ENCODE results near the gene GMDS. TPM values are rescaled to one million over a fixed set of nuclear protein-coding genes. Genes with fewer than 3 reads are reported as not detected.

The GMDS gene
- total and polyA plus RNA-seq, 2 of the 13 experiments (the other 11 are each of a cell fraction or from before 2014, with no cell fraction given): 64.4 to 112 TPM

DNA sequence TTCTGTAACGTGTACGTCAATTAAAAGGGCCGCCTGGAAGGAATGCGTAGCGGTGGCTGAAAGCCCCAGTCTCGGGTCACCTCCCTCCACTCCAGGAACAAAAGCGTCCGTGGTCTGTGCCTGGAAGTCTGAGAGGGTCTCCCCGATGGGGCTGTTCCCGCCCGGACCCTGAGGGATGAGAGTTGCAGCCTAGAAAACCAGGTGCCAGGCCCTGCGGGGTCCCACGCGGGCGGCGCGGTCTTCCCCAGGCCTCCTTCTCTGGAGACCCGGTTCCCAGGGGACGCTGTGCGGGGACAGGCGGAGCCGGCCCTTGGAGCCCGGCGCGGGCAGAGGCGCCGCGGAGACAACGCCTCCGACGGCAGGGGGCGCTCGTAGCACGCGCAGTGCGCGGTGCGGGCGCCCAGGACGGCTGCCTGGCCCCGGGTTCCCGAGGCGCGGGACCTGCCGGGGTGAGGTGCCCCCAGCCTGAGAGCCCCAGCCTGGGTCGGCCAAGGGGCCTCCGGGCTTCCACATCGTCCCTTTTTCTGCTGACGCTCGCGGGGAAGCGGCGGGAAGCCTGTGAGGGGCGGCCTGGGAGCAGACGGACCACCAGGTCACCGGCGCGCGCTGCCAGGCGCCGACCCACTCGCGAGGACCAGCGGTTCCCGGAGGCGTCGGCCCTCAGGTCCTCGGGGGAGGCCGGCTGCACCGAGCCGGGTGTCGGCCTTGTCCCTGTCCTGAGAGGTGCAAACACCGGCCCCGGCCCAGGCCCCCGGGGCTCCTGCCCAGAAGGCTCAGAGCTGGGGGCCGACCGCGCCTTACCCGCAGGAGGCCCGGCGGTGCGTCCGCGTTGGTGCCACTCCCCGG lies 641.0 kb downstream of the GMDS start (continued):
- TF ChIP-seq, protein P1, sequence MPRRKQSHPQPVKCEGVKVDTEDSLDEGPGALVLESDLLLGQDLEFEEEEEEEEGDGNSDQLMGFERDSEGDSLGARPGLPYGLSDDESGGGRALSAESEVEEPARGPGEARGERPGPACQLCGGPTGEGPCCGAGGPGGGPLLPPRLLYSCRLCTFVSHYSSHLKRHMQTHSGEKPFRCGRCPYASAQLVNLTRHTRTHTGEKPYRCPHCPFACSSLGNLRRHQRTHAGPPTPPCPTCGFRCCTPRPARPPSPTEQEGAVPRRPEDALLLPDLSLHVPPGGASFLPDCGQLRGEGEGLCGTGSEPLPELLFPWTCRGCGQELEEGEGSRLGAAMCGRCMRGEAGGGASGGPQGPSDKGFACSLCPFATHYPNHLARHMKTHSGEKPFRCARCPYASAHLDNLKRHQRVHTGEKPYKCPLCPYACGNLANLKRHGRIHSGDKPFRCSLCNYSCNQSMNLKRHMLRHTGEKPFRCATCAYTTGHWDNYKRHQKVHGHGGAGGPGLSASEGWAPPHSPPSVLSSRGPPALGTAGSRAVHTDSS (CRISPR knock-in tag; conservative IDR thresholded peaks at IDR 0.05): no peak
- peak; percentile 23; the same call in 1 of the 2 replicates for TF ChIP-seq NFYB (CRISPR knock-in tag; IDR thresholded peaks at IDR 0.05)
- TF ChIP-seq ZNF333 (CRISPR knock-in tag; IDR thresholded peaks at IDR 0.05; ENCODE audit: borderline replicate concordance): no peak; the same call in 1 of the 2 replicates
- no peak for TF ChIP-seq MAFK (conservative IDR thresholded peaks at IDR 0.05 in 1 of 2, IDR thresholded peaks at IDR 0.05 in 1 of 2; ENCODE audit: low read length in 2 of 2)
- no peak for TF ChIP-seq TBX3 (IDR thresholded peaks at IDR 0.05; ENCODE audit: borderline replicate concordance)
- no peak for TF ChIP-seq RBM39 (IDR thresholded peaks at IDR 0.05; ENCODE audit: low read depth, low read length, poor library complexity, severe bottlenecking)
- TF ChIP-seq AGO1 (IDR thresholded peaks at IDR 0.05; ENCODE audit: low read depth, low read length, poor library complexity, severe bottlenecking): no peak
- peak; percentile 79 for TF ChIP-seq HNRNPLL (IDR thresholded peaks at IDR 0.05; ENCODE audit: low read depth, low read length, poor library complexity, severe bottlenecking)
- TF ChIP-seq ZNF121 (CRISPR knock-in tag; IDR thresholded peaks at IDR 0.05): 0 out of 2 replicates have a peak, but pooled peaks have one; percentile 55
- TF ChIP-seq, protein P2, sequence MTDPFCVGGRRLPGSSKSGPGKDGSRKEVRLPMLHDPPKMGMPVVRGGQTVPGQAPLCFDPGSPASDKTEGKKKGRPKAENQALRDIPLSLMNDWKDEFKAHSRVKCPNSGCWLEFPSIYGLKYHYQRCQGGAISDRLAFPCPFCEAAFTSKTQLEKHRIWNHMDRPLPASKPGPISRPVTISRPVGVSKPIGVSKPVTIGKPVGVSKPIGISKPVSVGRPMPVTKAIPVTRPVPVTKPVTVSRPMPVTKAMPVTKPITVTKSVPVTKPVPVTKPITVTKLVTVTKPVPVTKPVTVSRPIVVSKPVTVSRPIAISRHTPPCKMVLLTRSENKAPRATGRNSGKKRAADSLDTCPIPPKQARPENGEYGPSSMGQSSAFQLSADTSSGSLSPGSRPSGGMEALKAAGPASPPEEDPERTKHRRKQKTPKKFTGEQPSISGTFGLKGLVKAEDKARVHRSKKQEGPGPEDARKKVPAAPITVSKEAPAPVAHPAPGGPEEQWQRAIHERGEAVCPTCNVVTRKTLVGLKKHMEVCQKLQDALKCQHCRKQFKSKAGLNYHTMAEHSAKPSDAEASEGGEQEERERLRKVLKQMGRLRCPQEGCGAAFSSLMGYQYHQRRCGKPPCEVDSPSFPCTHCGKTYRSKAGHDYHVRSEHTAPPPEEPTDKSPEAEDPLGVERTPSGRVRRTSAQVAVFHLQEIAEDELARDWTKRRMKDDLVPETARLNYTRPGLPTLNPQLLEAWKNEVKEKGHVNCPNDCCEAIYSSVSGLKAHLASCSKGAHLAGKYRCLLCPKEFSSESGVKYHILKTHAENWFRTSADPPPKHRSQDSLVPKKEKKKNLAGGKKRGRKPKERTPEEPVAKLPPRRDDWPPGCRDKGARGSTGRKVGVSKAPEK (CRISPR knock-in tag; IDR thresholded peaks at IDR 0.05; ENCODE audit: borderline replicate concordance): no peak
- 0 out of 2 replicates have a peak, but pooled peaks have one; percentile 20 for TF ChIP-seq GTF3A (CRISPR knock-in tag; conservative IDR thresholded peaks at IDR 0.05)
- TF ChIP-seq, protein P3, sequence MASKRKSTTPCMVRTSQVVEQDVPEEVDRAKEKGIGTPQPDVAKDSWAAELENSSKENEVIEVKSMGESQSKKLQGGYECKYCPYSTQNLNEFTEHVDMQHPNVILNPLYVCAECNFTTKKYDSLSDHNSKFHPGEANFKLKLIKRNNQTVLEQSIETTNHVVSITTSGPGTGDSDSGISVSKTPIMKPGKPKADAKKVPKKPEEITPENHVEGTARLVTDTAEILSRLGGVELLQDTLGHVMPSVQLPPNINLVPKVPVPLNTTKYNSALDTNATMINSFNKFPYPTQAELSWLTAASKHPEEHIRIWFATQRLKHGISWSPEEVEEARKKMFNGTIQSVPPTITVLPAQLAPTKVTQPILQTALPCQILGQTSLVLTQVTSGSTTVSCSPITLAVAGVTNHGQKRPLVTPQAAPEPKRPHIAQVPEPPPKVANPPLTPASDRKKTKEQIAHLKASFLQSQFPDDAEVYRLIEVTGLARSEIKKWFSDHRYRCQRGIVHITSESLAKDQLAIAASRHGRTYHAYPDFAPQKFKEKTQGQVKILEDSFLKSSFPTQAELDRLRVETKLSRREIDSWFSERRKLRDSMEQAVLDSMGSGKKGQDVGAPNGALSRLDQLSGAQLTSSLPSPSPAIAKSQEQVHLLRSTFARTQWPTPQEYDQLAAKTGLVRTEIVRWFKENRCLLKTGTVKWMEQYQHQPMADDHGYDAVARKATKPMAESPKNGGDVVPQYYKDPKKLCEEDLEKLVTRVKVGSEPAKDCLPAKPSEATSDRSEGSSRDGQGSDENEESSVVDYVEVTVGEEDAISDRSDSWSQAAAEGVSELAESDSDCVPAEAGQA (IDR thresholded peaks at IDR 0.05; ENCODE audit: low read depth): no peak
- TF ChIP-seq, protein P3 (CRISPR knock-in tag; IDR thresholded peaks at IDR 0.05; ENCODE audit: borderline replicate concordance): no peak
- TF ChIP-seq KDM1A (CRISPR knock-in tag; IDR thresholded peaks at IDR 0.05): no peak
- peak; percentile 86; the same call in 1 of the 2 replicates for TF ChIP-seq ZNF678 (CRISPR knock-in tag; IDR thresholded peaks at IDR 0.05)
